Smooth muscle cell of the brain vasculature (primary cell): ENCODE results near the gene PLA2G2D.
"Not testable (repeated sequence)": the region's sequence is repeated elsewhere in the genome, so short reads cannot be mapped to it uniquely, and the experiment has no call there.

Source experiments
- DNase-seq: peaks from one replicate; pipeline ENCODE4 v3.0.0-alpha.2; 2012; ENCODE audit warnings: low read depth, low spot score

The PLA2G2D gene

GRCh38 chr1:20143318-20143717 is 24.0 kb upstream of the PLA2G2D start:
- no peak for DNase-seq

DNA sequence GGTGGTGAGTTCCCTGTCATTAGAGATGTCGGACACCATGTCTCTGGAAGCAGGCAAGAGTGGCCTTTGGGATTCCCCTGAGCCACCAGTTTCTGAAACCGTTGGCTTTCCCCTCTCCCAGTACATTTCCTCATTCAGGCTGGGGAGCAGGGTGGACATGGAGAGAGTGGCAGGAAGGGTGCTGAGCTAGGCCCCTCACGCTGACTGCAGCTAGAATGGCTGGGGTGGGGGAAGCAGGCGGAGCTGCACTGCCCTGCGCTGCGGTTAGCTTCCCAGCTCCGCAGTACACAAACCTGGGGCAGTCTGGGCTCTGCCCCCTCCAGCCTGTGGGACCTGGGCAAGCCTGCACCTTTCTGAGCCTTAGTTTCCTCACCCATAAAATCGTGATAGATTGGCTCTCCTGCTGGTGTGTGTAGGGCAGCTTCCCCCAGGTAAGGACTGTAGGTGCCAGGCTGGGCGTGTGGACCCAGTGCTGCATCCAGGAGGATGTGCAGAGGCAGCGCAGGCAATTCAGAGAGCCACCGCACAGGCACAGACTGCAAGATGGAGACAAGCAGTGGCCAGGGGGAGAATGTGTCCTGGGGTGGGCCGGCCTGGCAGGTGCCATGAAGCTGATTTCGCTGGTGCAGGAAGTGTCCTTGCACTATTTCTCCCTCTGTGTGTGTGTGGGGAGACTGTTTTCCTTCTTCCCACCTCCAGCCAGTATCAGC is 22.8 kb upstream of the PLA2G2D start:
- DNase-seq, result no peak

DNA sequence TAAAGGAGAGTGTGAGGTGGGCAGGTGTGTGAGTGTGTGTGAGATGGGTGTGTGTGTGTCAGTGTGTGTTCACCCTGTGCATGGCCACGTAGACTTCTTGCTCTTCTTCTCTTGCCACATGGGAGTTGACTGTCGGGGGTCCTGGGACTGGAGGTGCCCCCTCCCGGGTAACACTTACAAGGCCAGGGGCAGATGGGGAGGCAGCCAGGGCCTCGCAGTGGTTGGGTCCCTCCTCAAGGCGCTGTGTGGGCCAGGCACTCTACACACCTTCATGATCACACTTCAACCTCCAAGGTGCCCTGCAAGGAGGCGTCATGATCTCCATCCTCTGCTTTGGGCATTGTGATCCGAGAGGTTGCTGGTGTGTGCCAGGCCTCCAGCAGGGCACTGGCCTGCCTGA is 22.1 kb upstream of the PLA2G2D start:
- DNase-seq, result no peak

GRCh38 chr1:20141001-20141400 is 21.7 kb upstream of the PLA2G2D start:
- no peak for DNase-seq

DNA sequence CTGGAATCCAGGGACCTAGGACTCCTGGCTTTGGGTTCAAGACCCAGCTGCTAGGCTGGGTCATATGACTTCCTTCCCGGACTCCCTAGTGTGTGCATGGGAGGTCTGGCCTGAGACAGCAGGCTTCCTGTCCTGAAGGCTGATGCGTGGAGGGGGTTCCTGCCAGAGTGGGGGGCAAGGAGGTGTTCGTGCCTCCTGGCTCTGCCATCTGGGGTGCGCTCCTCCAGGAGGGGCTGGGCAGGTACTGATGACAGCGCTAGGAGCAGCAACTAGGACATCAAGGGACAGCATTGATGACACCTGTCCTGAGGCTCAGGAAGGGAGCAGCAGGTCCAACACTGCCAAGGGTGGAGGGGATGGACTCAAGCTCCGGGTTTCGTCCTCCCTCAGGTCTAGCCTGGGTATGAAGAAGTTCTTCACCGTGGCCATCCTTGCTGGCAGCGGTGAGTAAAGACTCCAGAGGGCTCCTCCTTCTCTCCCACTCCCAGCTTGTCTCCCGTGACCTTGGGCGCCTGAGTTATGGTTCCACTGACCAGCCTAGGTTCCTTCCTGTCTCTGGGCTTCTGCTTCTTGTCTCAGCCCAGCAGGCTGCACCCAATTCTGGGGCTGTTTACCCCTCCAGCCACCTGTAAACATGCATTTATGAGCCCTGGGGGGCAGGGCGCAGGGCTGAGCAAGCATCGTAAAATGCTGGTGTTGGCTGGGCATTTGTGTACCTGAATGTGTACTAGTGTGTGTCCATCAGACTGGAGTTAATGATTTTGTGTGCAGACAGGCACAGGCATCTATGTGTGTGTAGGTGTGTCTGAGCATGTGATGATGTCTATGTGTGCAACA is 20.7 kb upstream of the PLA2G2D start:
- no peak for DNase-seq

DNA sequence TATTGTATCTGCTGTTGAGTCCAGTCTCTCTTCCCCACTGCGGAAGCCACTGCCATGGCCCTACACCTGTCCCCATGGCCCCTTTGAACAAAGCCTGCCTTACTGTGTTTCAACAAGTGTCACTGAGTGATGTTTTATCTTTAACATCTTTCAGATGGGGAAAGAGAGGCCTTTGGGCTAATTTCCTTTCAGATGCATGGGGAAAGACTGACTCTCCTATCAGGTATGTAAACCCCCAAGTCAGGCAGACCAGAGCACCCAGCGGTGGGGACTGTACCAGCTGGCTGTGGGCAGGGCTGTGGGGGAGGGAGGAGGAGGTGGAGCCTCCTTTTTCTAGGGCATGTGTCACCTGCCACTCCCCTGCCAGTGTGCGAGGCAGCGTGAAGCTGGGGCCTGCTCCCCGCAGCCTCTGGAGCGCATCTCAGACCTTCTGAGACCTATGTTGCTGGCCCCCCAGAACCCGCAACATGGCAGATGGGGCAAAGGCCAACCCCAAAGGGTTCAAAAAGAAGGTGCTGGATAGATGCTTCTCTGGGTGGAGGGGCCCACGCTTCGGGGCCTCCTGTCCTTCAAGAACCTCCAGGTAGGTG is 19.7 kb upstream of the PLA2G2D start, which contains the start of gene PLA2G2F:
PLA2G2F (plus strand) TSS at position 363 of the 590 bp plus-strand sequence; CDS start at position 468, 105 bp downstream.
- no peak for DNase-seq

DNA sequence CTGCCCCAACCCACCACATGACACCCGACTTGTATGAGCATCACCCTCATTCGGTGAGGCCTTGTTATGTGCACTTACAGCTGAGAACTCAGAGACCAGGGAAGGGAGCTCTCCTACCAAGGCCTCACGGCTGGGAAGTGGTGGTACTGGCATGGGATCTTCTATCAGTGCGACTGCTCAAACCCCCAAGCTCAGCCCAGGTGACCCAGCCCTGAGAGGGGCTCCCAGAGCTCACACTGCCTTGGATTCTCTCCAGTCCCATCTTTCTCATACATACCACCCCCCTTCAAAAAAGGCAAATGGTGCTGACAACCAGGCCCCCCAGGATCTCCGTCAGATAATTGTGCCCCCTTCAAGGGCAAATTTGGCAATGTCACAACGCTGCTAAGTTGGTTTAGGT is 19.0 kb upstream of the PLA2G2D start:
- DNase-seq, result no peak

DNA sequence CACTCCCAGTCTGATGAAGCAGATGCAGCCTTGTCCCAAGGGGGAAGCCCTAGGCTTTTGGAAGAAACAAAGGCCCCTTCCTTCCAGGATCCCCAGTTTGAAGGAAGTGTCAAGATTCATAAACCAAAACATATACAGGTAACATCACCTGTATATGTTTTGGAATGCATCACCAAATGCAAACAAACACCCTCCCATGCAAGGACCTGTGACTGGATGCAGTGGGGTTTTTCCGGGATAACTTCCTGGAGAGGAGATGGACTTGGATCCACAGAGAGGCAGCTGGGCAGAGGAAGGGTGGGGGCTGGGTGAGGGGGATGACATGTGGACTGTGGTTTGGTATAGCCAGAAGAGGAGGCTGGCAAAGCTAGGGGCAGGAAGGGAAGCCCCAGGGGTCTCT is 18.3 kb upstream of the PLA2G2D start:
- no peak for DNase-seq

DNA sequence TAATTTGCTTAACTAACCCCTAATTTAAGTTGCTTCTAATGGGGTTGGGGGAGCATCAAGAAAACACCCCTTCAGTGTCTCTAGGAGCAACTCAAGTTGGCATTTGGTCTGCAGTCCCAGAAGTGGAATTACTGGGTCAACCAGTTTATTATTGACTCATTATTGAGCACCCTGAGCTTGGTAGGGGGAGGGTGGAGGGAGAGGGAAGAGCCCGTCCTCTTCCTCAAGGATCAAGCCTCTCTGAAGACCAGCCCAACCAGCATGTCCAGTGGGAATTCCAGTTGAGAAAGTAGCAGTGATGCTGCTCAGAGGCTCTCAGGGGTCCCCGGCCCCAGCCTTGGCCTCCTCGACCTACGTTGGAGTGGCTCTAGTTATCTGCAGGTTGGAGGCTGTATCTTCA is 17.7 kb upstream of the PLA2G2D start:
- DNase-seq, result no peak

GRCh38 chr1:20136249-20136648 is 16.9 kb upstream of the PLA2G2D start:
- DNase-seq, result no peak

GRCh38 chr1:20134995-20135394 is 15.7 kb upstream of the PLA2G2D start:
- no peak for DNase-seq

- DNase-seq, result not testable (repeated sequence)
These were observed 11.2 kb upstream of the PLA2G2D start for GRCh38 chr1:20130518-20130917.

GRCh38 chr1:20126806-20127440 is 7.6 kb upstream of the PLA2G2D start:
- DNase-seq, result no peak

- no peak for DNase-seq
These were observed 6.9 kb upstream of the PLA2G2D start for GRCh38 chr1:20126041-20126805.

- DNase-seq, result no peak
These were observed 5.8 kb upstream of the PLA2G2D start for GRCh38 chr1:20125100-20125499.

DNA sequence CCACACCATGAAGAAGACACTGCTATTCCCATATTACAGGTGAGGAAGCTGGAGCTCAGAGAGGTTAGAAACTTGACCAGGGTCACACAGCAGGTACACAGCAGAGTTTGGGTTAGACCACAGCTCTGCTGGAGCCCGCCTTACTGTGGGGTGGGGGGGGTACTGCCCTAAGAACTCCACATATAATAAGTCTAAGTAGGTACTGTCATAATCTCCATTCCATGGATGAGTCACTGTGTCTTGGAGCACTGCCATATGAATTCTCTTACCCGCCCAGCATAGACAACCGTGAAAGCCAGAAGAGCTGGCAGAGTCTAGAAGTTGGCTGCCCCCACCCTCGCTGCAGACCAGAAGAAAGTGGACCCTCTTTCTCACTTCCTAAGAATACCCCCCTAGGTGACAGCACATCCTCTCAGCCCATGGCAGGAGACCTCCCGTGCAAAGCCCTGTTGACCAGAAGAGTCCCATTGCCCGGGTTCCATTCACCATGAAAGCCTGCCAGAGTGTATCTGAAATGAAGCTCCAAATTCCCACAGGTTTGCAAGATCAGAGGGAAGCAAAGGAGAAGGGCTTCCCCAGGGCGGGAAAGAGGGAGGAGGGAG is 5.2 kb upstream of the PLA2G2D start:
- DNase-seq, result no peak

DNA sequence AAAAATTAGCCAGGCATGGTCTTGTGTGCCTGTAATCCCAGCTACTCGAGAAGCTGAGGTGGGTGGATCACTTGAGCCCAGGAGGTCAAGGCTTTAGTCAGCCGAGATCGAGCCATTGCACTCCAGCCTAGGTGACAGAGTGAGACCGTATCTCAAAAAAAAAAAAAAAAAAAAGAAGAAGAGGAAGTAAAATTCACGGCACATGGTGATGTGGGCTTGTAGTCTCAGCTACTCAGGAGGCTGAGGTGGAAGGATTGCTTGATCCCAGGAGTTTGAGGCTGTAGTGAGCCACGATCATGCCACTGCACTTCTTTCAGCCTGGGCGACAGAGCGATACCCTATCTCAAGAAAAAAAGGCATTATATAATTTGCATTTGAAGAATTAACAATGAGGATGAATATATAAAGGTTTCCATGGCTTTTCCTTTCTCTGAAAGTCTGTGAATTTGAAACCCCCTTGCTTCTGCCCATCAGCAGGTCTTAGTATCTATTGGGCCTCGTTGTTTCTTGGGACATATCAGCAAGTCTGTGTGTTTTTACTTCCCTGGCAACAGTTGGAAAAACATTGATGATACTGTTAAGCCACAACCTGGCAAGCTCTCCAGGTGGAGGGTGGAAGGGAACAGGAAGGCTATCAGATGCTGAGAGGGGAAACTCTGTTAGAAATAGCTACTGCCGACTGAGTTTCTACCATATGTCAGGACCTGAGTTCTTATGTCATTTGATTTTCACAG is 4.6 kb upstream of the PLA2G2D start:
- no peak for DNase-seq

GRCh38 chr1:20120796-20121195 is 1.5 kb upstream of the PLA2G2D start:
- DNase-seq, result no peak

DNA sequence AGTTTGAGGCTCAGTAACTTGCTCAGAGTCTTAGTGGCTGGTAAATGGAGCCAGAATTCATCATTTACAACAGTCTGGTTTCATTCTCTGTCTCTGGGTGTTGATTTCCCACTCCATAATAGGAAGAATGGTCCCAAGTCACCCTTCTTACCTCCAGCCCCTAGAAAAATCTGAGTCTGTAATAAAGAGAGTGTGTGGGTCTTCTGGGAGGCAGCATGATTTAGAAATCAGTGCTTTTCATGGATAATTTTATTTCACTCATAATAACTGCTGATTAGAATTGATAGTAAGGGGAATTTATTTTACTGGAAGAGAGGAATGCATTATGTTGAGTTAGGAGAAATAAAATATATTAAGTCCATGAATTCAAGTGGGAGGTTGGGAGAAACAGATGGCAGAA is 2.1 kb downstream of the PLA2G2D start:
- DNase-seq, result no peak

GRCh38 chr1:20115916-20116315 is 3.4 kb downstream of the PLA2G2D start:
- no peak for DNase-seq
